Left cardiac atrium (tissue), 4 donors: ENCODE results near the gene AFAP1L2. TPM values are rescaled to one million over a fixed set of nuclear protein-coding genes. Genes with fewer than 3 reads are reported as not detected.
A peak's percentile ranks its signal among the peaks of the same experiment; 100 is the strongest.
"Not testable (repeated sequence)": the region's sequence is repeated elsewhere in the genome, so short reads cannot be mapped to it uniquely, and the experiment has no call there.

ENCODE experiments used
- ATAC-seq, 2 donors: fragments of 200-7000 bp; cut with Tn5 transposase; one replicate each; pipeline ENCODE4 v1.9.1; 2020; ENCODE audit warnings: mild to moderate bottlenecking in 2 of 2, moderate library complexity in 2 of 2
- DNase-seq: peaks from one replicate; pipeline ENCODE4 v3.0.0-alpha.2; 2020
- intact Hi-C, 2 donors: fragments of 100-400 bp; cut with DNase I; formaldehyde crosslinking; loops; one replicate each; pipeline versions ENCODE4 v1.14.1 to v1.15.1; 2022 to 2023
- total RNA-seq, 2 donors: library from RNA; stranded (reverse); fragmentation: NEBNext Ultra II Directional; extraction: Animal tissue kit (Norgen Biotek cat#: 25700); gene quantifications; one replicate each; pipeline ENCODE4 v1.2.1, GENCODE V29; 2021
- donor health status: DM: no; HTN: yes; CAD: no.
- donor health status: DM: no; HTN: yes; CAD: no; lungs with severe emphysema.
- donor health status: DM: yes; HTN: yes; CAD: no.
- donor health status: Dilated cardiomyopathy.

Gene AFAP1L2
- total RNA-seq, 2 donors from 2014 or later: 5.5 to 7.6 TPM

DNA sequence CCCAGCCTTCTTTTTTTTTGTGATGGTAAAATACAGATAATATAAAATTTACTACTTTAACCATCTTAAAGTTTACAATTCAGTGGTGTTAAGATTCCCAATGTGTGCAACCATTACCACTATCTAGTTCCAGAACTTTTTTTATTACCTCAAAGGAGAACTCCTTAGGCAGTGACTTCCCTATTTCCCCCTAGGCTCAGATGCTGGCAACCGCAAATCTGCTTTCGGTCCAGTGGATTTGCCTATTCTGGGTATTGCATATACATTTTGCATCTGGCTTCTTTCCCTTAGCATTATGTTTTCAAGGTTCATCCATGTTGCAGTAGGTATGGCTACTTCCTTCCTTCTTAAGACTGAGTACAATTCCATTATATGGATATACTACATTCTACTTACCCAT lies 56.5 kb downstream of the AFAP1L2 start:
- intact Hi-C loops: no loop called here
- no peak for DNase-seq
- ATAC-seq: no peak

DNA sequence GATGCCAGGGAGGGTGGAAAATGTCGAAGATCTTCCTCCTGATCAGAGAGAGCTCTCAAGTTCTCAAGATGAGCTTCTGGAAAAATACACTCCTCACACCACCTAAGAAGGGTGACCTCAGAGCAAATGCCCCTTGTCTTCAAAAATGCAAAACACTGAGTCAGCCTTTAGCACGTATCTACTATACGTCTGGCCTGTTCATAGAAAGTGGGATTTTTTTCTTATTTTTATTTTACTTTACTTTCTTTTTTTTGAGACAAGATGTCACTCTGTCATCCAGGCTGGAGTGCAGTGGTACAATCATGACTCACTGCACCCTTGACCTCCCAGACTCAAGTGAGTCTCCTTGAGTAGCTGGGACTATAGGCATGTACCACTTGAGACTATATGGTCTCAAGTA lies 57.1 kb downstream of the AFAP1L2 start:
- intact Hi-C loops: no loop called here
- DNase-seq (no peak), ATAC-seq (no peak)

DNA sequence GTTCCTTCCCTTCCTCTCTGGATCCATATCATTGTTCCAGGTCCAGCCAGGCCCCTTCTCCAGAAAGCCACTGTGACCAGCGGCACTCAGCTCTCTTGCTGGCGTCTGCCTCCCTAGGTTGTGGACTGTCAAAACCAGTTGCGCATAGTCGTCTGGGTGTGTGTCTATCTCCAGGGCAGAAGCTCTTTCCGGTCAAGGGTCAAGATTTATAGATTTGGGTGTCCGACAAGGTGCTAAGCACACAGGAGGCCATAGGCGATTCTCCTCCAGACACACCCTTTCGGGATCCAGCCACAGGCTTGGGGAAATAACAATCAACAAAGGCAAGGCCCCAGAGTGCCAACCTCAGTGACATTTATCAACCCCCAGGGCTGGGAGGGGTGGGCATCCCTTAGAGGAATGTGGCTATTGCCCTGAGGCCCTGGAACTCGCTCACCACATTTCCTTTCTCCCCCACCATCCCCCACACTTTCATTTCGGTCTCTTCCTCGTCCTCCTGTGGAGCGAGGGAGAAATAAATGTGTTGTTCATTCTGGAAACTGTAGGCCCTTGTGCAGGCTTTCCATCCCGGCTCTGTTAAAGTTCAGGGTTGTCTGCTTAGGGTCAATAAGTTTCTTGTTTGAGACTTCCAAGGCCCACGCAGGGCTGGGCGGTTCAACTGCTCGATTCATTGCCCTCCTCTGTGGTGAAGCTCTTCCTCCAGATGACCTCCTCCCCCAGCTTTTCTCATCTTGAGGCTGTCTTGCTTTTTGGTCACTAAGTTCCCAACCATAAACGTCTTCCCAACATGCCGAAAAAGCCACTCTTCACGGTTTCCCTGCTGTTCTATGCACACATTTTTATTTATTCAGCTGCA lies 57.9 kb downstream of the AFAP1L2 start:
- DNase-seq: no peak
- ATAC-seq: peak in 1 of 2 donors; percentile 35
- intact Hi-C loops: no loop called here

DNA sequence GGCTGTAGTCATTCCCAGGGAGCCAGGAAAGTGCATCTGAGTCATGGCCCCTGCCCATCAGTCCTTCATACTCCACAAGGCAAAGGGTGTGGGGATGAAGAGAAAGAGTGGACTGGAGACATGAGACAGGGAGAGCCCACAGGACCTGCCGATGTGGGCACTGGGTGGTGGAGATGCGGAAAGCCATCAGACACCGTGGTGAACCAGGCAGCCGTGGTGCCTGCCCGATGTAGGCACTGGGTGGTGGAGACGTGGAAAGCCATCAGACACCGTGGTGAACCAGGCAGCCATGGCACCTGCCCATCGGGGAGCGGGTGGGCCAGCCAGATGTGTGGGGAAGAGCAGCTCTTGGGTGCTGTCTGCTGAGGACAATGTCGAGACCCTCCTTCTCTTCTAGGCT lies 58.6 kb downstream of the AFAP1L2 start:
- intact Hi-C loops: no loop called here
- DNase-seq (no peak), ATAC-seq (no peak)

DNA sequence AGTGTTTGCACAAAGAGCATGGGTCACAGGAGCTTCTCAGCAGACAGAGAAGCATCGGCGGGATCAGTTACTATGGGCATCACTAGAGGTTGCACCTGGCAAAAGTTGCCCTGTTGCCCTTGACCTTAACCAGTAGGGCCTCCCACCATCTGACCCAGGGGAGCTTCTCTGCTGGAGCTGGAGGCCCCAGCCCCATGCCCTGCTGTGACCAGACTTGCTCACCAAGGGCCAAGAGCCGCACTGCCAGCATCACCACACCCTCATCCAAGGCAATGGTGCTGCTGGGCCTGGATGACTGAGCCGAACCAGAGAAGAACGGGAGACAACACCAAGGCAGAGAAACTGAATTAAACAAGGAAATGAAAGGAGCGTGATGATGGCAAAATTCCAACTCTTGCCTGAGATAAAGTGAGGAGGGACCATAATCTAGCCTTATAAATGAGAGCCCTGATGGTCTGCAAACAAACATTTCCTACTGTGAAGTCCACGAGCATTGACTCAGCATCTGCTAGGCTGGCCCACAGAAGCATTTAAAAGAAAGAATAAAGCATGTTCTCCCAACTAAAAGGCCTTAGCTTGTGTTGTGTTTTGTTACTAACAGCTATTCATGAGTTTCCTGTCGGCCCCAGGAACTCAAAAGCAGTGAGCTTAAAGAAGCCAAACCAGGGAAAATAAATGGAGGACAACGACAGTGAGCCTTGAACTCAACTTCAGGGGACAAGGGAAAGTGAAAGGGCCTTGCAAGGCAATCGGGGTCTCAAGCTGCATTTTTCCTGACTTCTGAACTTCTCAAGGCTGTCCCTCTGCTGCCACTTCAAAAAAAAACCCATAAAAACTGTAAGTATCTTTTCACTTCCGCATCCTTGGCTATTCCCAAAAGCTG lies 60.4 kb downstream of the AFAP1L2 start:
- intact Hi-C loops: no loop called here
- ATAC-seq: no peak

DNA sequence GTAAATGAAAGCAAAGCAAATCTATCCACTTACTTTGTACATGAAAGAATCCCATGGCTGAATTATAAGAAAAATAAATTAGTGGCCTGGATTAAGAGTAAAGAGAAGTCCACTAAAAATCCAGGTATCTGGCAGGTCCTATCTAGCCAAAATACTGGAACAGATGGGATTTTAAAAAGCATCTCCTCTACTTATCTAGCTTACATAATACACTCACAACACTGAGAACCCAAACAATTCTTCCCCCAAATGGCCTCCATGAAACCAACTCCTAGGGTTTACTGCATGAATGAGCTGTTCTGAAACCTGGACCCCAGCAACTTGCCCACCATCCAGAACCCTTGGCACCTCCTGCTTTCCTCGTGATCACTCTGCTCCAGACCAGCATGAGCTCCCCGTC lies 61.3 kb downstream of the AFAP1L2 start:
- no peak for DNase-seq
- ATAC-seq: no peak
- intact Hi-C loops: no loop called here

More for the DNA sequence above, 60.4 kb downstream of the AFAP1L2 start:
- no peak for DNase-seq

DNA sequence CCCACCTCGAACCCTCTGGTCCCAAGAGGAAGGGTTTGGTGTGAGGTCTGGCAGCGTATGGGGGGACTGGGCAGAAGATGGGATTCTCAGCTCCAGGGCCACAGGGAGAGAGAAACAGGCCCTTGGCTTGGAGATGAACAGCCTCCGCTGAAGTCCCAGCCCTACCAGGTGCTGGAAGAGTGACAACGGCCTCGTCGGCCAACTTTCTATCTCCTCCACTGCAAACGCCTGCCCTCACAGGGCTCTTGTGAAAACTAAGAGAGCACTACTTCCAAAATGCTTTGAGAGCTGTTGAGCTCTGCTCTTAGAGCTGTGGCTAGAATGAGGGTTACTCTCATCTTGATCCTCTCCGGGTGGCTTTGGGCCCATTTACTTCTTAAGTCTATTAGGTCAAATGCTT lies 63.5 kb downstream of the AFAP1L2 start:
- peak; percentile 58 to 65 for ATAC-seq
- intact Hi-C loops: no loop called here
- DNase-seq: no peak

DNA sequence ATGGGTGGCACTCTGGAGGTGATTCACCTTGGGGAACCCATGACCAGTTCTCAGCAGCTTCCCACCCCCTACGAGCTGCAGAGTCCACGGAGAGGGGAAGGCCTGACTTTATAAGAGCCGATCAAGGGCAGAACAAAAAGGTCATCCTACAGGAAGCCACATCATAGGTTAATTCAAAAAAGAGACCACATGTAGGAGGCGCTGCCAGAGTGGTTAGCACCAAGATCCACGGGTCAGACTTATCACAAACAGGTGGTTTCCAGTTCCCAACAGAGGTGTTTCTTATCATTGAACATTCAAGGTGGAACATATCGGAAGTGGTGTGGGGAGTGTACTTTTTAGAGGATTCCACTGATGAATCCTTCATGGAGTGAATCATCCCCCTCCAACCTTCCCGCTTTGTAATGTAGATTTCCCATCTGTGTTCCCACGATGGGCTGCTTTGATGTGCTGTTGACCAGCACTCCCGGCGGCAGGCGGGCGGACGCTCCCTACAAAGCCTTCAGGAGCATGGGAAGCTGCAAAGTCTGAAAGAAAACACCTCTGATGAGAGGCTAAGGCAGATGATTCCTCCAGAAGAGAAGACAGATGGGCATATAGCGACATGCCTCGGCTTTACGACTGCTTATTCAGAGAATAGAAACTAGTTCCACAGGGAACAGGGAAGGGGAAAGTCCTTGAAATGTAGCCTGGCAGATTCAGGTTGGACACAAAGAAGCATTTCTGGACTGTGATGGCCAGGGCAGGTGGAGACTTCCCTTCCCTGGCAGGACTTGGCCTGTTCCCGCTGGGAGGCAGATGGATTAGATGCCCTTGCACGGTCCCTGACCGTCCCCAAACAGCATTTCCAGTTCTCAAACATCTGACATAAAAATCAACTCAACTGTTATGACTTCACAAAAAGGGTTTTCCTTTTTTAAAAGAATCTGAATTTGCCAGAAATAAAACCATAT lies 66.5 kb downstream of the AFAP1L2 start:
- ATAC-seq (no peak), DNase-seq (no peak)
- intact Hi-C loops: no loop called here

DNA sequence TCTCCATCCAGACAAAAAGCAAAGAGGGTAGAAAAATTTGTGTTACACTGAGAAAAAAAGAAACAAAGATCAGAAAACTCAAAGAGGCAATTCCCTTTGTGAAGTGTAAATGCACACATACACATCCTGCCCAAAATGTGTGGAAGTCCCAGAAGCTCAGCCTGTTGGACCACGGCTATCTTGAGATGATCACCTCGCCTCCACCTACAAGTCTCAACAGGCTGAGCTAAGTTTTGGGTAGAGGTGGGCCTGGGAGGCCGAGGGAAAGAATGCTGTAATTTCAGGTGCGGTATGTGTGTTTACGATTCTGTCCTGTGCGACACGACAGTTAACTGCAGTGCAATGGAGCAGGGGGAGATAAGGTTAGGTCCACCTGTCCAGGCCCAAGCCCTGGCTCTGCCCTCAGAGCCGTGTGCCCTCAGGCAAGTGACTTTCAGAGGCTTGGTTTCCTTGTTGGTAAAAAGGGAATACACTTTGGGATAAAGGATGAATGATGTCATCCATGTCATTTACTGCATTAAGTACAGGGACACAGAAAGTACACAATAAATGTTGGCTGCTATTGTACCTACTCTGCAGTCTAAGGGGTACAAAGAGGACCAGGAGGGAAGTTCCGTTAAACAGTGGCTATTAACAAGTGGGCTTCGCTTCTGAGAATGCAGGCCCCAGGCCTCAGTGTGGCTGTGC lies 67.3 kb downstream of the AFAP1L2 start:
- intact Hi-C loops: no loop called here
- no peak for DNase-seq

DNA sequence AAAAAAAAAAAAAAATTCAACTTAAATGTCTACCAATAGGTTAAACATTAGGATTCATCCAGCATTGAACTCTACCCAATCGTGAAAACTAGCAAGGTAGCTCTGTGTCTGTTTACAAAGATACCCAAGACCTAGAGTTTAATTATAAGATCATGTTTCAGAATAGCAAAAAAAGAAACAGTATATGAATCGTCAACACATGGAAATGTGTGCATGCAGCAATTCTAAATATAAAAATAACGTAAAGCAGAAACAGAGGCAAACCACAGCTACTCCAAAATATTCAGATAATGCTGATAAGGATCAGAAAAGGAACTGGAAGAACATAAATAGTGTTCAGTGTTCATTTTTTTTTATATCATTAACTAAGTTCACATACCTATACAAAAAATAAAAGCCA lies 68.7 kb downstream of the AFAP1L2 start:
- ATAC-seq: no peak

More for the DNA sequence above, 67.3 kb downstream of the AFAP1L2 start:
- ATAC-seq: no peak

DNA sequence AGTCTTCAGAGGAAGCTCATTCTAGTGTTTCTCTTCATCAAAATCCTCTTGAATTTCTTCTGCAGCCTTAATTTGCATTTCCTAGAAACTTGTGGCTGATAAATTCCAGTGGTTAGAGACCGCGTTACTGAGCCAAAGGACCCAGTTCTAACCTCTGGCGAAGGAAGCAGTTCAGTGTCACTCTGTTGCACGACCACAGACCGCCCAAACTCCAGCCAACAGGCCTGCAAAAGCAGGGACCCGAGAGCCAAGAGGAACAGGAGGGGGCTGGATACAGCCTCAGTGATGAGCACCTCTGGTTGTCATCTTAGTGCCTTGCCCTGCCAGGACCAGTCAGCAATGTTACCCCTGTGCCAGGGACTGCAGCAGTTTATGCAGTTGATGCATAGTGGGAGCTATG lies 70.0 kb downstream of the AFAP1L2 start:
- no peak for ATAC-seq
- no peak for DNase-seq
- intact Hi-C loops: no loop called here

More for the DNA sequence above, 68.7 kb downstream of the AFAP1L2 start:
- no peak for DNase-seq
- intact Hi-C loops: no loop called here

DNA sequence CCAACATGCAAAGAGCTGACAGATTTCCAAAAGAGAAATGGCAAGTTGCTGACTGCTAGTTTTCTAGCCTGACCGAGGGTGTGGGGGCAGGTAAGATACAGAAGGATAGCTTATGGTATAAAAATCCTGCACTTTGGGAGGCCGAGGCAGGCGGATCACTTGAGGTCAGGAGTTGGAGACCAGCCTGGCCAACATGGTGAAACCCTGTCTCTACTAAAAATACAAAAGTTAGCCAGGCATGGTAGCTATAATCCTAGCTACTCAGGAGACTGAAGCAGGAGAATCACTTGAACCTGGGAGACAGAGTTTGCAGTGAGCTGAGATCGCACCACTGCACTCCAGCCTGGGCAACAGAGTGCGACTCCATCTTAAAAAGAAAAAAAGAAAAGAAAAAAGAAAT lies 70.9 kb downstream of the AFAP1L2 start:
- ATAC-seq, DNase-seq, intact Hi-C loops: not testable (repeated sequence)

DNA sequence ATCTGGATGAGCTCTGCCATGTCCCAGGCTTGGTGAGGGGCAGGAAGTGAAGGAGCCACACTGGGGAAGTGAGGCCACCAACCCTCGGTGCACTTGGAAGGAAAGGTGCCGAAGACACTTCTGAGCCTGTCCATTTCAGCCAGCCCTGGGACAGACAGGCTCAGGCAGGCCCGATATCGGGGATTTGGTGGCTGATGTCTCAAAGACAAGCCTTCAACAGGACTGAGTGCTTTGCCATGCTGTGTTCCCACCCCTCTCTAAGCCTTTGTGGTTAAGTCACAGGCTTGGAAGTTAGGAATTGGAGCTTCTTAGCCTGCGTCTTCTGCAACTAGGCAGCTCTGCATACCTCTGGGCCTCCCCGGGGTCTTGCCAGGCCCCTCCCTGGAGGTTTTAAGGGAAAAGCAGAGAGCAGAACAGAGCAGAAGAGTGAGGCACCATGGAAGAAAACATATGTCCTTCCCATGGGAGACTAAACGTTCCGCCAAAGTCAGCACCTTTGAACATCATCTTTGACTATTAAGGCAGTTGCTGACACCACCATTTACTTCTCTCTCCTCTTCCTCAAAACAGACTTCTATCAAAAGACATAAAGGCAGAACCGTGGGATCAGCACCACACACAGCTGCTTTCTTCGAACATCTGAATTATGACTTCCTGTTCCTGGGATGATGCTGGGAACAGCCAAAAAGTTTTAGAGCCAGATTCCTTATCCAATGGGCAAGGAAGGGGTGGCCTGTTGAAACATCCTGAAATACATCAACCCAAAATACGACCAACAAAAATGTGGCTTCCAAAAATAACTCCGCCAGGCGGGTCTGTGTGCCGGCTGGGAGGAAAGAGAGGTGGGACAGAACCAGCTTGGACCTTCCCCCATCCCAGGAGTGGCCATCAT lies 71.8 kb downstream of the AFAP1L2 start:
- ATAC-seq (no peak), DNase-seq (no peak)
- intact Hi-C loops: no loop called here

DNA sequence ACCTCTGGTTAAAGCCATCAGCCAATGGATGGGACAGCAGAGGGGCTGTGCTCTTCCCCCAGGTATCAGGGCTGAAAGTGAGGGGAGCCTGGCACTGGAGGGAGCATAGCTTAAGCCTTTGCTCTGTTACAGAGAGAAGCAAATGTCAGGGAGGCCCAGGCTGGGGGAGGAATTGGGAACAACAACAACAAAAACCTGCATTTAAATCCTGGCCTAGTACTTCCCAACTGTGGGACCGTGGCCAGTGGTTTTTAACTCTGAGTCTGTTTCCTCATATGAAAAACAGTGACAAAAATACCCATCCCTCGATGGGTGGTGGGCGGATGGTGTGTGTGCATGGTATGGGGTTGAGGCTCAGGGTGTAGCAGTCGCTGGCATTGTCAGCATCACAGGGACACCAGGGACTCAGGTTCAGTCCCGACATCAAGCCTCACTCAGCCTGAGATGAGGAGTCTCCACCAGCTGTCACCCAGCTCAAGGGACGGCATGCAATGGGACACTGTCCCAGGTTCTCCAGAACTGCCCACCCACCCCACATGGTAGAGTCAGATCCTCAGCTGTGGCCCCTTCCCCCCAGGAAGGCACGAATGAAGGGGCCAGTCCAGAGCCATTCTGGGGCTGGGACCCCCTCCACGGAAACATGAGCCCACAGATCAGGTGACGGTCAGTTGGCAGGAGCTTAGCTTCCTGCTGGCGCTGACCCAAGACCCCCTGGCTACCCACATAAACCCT lies 74.5 kb downstream of the AFAP1L2 start:
- intact Hi-C loops: no loop called here
- no peak for DNase-seq
- no peak for ATAC-seq

DNA sequence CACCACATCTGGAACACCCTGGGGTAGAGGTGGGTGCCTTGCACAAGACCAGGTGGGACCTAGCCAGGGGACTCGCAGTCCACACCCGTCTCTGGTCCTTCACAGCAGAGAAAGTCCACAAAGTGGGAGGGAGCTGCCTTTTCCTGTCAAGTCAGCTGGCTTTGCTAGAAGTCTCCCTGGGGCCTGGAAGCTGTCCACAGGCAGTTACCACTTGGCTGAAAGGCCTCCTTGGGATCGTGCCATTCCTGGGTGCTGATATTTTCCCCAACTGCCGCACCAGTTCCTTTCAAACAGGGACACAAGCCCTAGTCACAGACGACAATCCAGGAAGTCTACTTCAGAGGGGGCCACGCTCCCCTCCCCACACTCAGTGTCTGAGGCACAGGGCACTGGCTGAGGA lies 75.4 kb downstream of the AFAP1L2 start:
- peak; percentile 53 to 77 for ATAC-seq
- intact Hi-C loops: no loop called here
- peak; percentile 49 for DNase-seq

DNA sequence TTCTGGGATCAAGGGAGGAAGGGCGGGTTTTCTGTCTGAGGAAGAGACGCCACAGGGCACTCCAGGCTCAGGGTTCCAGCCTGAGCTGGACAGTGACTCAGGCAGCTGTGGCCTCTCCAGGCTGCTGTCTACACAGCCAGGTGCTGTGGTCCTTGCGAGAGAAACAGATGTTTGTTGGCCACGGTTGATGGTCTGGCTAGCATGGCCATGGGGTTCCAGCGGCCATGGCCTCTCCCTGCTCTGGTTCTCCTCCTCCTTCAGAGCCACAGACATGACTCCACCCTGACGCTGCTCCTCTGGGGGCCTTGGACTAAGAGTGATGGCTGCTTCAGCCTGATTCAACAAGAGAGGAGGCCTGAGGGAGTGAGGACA lies 75.9 kb downstream of the AFAP1L2 start:
- DNase-seq: no peak
- peak in 1 of 2 donors; percentile 43 for ATAC-seq
- intact Hi-C loops: no loop called here
